GM19468 (cell line): ENCODE results near the gene MAN2B1.
"Not testable (repeated sequence)": the region's sequence is repeated elsewhere in the genome, so short reads cannot be mapped to it uniquely, and the experiment has no call there.

Experiments
- ATAC-seq: cut with Tn5 transposase; IDR thresholded peaks from one replicate; pipeline ENCODE4 v1.9.1; 2021; ENCODE audit warnings: mild to moderate bottlenecking, moderate library complexity, moderate number of reproducible peaks; ENCODE audit not compliant: unreplicated experiment; ENCODE audit errors: extremely low read depth

The MAN2B1 gene

GRCh38 chr19:12626958-12627357 is 39.6 kb downstream of the MAN2B1 start:
- no peak for ATAC-seq

- ATAC-seq: no peak
These were observed 43.0 kb downstream of the MAN2B1 start for GRCh38 chr19:12623361-12624031.

- not testable (repeated sequence) for ATAC-seq
These were observed 45.1 kb downstream of the MAN2B1 start for GRCh38 chr19:12621253-12622024.

- no peak for ATAC-seq
These were observed 48.9 kb downstream of the MAN2B1 start for GRCh38 chr19:12617646-12618045.

GRCh38 chr19:12611361-12611699 is 55.2 kb downstream of the MAN2B1 start:
- ATAC-seq: no peak

GRCh38 chr19:12610540-12611360 is 55.8 kb downstream of the MAN2B1 start, which contains the start of the genes ZNF490 and ZNF791:
TSS of gene ZNF490 (minus strand) at chr19:12610813. CDS start at chr19:12610680, 133 bp downstream.
TSS of gene ZNF791 (plus strand) at chr19:12610920. CDS start at chr19:12611080, 160 bp downstream.
- peak; percentile 59 for ATAC-seq

GRCh38 chr19:12607631-12608030 is 58.9 kb downstream of the MAN2B1 start:
- ATAC-seq: no peak

GRCh38 chr19:12606796-12607195 is 59.7 kb downstream of the MAN2B1 start:
- no peak for ATAC-seq

GRCh38 chr19:12603714-12604113 is 62.8 kb downstream of the MAN2B1 start:
- no peak for ATAC-seq

GRCh38 chr19:12597594-12597993 is 68.9 kb downstream of the MAN2B1 start:
- ATAC-seq: no peak

- ATAC-seq: no peak
These were observed 69.5 kb downstream of the MAN2B1 start for GRCh38 chr19:12596927-12597548.
